CD4-positive, alpha-beta T cell treated with Interleukin-17A for 4 hours (primary cell): ENCODE measurements around the gene PAX8.
"Not testable (repeated sequence)": the region's sequence is repeated elsewhere in the genome, so short reads cannot be mapped to it uniquely, and the experiment has no call there.

Experiments
- DNase-seq: peaks from one replicate; pipeline ENCODE4 v3.0.0-alpha.2; 2020; ENCODE audit warnings: mixed read lengths

Gene PAX8

DNA sequence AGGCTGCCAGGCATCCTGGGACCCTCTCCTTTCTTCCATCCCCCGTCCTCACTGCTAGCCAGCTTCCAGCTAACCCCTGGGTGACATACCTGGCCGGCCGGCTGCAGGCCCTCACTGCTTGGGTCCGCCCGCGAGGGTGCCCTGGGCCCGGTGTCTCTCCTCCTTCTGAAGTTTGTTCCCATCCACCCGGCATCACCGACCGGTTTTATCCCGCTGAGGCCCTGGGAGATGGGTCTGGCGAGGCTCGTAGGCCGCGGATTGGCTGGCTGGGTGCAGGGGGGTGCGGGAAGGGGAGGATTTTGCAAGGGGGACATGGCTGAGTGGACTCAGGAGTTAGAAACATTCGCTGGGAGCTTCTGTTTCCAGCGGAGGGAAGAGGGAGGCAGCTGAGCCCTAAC is at the start of gene PAX8:
Gene PAX8 (minus strand): TSS at position 180 of the 398 bp plus-strand sequence. CDS start 527 bp downstream, outside the sequence.
- no peak for DNase-seq

DNA sequence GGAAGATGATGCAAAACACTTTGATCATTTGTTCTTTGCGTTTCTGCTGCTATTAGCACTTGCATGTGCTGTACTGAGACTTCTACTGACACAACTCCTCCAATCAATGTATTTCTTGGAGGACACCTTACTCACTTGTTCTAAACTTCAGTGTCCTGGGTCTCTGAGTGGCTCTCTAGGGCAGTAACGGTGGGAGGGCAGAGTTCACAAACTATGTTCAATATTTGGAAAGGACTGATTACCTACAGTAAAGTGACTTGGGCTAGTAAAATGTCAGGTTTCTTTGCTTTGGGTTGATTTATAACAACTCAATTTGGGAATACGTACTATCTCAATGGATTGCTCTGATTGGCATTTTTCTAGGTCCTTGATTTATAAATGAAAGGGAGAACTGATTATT is 49.3 kb upstream of the PAX8 start:
- DNase-seq: no peak

DNA sequence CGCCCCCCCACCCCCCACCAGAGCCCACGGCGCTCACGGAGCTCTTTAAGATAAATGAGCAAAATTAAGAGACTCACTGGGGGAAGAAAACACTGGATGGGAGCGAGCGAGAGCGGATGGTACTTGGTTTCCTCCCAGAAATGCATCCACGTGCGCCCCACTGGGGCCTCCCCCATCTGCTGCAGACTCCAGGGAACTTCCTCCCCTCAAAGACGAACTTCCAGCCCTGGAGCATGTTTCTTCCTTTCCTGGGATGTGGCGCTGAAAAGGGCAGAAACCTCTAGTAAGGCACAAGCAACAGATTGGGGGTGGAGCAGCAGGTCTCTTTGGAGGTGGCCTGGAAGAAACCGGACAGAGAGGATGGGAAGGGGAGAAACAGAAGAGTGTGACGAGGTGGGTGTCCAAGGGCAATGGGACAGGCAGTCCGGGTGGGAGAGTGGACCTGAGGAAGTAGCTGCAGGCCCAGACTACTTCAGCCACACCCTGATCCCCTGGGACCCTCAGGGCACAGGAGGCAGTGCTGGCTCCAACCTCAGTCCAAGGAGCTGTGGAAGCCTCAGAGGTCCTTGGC is 46.5 kb upstream of the PAX8 start:
- not testable (repeated sequence) for DNase-seq

DNA sequence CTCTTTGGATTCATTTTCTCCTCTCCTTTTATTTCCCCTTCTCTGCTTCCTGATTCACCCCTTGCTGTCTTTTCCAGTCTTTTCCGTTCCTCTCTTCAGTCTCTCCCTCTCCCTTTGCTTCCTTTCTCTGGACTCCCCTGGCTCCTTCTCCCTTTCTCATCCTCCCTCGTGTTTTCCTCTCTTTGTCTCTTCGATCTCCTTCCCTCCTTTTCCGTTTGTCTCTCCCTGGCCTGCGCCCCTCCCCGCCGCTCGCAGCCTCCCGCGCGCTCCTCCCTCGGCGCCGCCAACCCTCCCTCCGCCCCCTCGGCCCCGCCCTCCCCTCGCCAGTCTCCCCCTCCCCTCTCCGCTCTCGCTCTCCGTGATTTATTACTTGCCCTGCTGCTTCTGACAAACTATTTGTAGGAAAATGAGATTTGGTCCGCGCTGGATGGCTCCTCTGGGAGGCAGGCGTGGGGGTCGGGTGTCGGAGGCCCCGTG is 46.0 kb upstream of the PAX8 start:
- peak; percentile 72 for DNase-seq

DNA sequence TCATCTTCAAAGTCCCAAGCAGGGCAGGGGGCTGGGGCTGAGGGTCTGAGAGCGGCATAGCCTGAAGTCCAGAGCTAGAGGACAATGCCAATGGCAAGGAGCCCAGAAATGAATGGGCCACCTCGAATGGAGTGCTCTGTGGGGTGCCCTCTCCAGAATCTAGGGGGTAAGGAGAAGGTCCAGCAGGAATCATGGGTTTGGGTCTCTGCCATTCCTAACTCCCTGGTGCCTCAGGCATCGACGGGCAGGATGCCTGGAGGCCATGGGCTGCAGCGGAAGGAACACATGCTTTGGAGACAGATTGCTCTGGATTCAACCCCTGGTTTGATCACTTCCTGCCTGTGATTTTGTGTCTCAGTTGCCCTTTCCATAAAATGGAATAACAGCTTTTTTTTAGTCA is 44.4 kb upstream of the PAX8 start:
- not testable (repeated sequence) for DNase-seq

DNA sequence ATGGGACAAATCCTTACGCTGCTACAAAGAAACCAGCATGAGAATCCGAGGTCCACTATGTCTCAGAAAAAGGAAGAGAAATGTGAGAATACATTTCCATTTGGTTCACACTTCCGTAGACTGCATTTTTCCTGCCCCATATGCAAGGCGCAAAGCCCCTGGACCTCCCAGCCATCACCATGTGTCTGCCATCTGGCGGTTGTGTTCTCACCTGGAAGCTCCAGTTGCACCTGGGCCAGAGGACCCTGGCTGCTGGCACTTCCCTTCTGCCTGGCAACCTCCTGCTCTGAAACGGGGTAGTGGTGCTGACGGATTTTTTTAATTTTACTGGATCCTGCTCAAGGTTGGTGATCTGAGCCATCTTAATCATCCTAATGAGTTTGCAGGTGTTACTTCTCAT is 41.4 kb upstream of the PAX8 start:
- DNase-seq: not testable (repeated sequence)

DNA sequence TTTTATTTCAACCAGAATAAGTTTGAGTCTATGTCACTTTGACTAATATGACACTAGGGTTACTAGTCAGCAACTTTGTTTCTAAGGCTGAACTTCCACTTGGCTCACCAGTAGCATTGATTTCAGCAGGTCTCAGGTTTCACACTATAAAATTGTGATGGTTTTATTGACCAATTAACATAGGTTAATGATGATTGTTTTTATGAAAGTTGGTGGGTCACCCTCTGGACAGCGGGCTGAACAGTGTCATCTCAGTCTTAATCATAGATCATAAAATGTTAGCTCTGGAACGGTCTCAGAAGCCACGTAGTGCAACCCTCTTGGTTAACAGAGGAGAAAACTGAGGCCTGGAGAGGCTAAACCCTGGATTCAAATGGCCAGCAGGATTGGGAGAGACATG is 40.2 kb upstream of the PAX8 start:
- DNase-seq: not testable (repeated sequence)

DNA sequence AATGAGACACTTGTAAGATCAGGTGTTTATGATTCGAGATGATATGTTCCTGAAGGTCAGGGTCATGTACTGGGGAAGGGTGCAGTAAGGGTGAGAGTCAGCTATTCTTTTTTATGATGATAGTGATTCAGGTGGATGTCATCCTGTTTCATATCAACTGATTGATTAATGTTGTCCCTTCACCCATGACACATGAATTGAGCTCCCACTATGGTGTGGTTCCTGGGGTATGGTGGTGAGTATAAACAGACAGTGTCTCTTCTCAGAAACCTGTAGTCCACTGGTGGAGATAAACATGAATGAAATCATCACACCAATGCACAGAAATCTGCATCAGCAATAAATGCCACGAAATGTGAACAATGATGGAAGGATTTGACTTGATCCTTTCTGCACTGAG is 37.4 kb upstream of the PAX8 start:
- no peak for DNase-seq

DNA sequence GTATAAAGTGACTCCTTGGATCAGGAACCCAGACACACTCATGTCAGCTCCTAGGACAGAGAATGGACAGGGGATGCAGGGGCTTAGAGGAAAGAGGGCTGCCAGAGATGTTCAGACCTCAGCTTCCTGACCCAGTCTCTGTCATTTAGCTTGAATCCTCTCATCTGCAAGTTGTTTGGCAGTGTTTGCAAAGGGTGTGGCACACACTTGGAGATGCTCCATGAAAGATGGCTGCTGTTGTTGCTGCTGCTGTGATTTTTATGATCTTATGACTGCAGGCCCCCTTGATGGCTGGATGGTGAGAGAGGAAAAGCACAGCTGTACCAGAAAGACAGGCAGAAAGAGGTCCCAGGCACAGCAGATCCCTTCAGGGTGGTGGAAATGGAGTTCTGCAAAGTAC is 35.9 kb upstream of the PAX8 start:
- not testable (repeated sequence) for DNase-seq

DNA sequence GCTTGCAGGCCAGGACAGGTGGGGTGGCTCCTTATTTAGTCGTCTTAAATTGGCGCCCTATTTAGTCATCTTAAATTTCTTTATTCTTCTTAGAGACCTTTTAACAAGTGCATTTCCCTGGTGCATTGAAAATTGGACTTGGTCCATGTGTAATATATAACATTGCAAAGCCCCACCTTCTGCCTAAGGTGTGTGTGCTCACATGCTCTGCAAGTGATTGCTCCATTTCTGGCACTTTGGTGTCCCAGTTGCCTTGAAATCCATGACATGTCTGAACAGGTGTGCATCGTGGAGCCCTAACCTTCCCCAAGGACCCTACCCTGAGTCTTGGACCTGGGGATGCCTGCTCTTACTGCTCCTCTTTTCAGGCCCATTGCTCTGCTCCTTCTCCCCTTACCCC is 35.5 kb upstream of the PAX8 start:
- DNase-seq: not testable (repeated sequence)

DNA sequence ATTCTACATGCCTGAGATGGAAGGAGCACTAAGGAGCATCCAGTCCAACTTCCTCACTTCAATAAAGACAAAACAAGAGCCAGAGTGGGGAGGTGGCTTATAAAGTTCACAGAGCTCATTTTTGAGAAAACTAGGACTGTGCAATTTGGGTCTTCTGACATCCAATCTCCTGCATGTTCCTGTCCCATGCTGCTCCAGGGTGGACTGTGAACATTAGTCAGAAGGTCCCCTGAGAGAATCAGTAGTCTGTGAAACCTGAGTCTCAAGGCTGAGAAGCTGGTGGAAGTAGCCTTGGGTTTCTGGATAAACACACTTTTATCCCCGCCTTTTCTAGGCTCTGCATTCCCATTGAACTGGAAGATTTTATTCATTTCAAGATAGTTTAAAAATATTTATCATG is 33.1 kb upstream of the PAX8 start:
- DNase-seq: not testable (repeated sequence)

DNA sequence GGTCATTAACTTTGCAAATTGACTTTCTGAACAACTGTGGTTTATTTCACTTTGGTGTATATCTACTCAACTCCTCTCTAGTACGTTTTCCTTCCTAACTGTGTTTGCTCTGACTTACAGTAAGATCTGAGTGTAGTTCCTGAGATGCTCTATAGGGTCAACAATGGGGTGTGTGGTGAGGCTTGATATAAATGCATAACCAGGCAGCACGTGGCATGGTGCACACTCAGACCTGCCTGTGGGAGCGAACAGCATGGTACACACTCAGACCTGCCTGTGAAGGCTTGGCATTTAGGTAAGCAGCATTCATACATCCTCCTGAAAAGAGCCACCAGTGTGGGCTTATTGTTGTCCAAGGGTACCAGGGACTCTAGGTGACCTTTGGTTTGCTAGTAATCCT is 32.5 kb upstream of the PAX8 start:
- DNase-seq: not testable (repeated sequence)

DNA sequence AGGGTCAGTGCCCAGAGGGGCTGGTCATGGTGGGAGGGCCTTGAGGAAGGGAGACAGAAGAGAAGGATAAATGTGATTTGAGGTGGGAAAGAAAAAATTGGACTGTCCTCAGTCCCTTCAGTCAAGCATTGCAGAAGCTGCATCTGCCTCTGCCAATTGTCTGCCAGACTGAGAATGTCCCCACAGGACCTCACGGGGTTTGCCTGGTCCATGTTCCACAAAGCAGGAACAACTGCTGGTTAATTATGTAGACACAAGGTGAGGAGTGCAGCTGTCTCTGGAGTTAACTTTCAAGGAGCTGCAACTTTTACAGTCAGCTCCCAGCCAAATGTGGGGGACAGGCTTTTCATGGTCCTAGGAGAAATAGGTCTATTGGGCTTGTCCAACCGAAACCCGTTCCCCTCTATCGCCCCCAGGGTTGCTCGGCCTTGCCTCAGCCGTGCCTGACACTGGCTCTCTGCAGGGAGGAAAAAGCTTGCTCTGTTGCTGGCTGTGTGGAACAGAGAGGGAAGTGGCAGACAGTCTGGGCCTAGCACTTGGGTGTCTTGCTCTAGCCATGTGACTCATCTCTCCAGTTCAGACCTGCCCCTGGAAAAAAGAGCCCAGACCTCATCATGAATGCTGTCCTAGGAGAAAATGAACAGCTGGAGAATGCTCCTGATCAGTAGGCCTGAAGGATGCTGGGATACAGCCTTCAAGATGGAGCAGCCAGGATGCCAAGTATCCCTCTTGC is 31.1 kb upstream of the PAX8 start:
- no peak for DNase-seq

DNA sequence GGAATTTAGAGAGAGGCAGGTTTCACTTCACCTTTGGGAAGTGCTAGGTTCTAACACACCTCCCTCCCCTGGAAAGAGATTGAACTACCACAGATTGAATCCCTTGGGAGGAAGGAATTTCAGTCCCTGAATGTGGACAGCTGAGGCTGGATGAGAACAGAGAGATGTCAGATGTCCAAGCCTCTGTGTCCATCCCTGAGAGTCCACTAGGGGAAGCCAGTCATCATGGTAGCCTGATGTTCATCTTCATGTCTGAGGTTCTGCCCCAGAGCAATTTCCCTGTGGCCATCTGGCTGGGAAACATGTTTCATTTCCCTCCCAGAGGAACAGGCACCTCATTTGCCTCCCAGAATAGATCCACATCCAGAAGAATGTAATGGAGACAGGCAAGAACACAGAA is 30.1 kb upstream of the PAX8 start:
- DNase-seq: not testable (repeated sequence)

DNA sequence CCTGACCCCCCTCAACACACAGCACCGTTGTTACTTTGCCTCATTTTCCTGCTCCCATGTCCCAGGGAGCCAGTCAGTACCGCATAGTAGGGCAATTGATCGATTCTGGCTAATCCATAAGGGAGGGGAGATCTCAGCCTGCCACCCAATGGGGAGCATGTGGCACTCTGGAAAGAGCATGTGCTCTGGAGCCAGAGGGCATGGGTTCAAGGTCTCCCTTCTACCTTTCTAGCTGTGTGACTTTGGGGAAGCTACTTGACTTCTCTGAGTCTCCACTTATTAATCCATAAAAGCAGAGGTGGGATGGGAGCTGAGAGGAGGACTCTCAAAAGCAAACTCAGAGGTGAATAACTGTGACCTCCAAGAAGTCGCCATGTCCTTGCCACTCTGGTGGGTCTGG is 27.5 kb upstream of the PAX8 start:
- DNase-seq: not testable (repeated sequence)

DNA sequence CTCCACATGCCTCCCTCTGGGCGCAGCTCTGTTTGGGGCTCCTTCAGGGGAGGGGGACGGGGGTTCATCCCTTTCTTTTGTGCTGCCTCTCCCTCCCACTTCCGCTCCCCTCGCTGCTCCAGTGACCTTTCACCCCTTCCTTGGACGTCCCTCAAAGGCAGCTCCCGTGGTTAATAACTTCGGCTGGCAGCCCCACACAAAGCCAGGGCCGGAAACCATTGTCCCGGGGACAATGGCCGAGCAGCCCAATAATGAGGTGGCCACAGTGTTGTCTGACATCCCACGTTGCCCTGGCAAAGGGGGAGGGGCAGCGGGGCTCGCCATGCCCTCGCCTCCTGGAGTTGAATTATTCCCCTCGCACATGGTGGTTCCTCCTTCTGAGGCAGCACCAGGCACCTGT is 27.0 kb upstream of the PAX8 start:
- DNase-seq: not testable (repeated sequence)

DNA sequence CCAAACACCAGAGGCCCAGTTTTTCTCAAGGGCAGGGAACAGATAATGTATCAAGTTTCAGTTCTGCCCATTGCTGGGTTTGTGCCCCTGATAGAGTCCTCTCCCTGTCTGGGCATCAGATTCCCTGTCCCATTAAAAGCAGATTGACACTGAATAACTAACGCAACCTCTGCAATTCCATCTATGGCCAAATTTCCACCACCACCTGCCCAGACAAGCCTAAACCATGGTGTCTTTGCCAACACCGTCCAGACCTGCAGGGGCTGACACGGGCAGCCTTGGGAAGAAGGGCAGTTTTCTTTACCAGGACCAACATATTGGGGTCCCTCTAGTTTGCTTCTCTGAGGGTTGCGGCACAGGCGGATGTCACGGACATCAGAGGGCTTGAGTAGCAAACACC is 26.4 kb upstream of the PAX8 start:
- no peak for DNase-seq

DNA sequence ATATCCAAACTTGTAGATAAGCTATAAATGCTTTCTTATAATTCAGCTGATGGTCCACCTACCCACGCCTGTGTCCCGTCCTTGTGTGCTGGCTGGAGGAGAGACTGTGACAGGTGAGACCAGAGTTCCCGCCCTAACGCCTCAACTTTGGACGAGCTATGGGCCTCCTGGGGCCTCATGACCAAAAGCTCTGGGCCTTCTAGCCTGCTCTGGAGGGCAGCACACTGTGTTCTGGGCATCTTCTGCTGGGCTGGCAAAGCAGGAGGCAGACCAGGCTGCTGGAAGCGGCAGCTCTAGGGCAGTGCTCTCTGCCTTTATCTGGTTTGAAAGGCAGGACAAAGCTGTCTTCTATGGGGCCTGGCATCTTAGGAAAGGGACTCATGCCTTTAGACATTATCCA is 26.0 kb upstream of the PAX8 start:
- no peak for DNase-seq

DNA sequence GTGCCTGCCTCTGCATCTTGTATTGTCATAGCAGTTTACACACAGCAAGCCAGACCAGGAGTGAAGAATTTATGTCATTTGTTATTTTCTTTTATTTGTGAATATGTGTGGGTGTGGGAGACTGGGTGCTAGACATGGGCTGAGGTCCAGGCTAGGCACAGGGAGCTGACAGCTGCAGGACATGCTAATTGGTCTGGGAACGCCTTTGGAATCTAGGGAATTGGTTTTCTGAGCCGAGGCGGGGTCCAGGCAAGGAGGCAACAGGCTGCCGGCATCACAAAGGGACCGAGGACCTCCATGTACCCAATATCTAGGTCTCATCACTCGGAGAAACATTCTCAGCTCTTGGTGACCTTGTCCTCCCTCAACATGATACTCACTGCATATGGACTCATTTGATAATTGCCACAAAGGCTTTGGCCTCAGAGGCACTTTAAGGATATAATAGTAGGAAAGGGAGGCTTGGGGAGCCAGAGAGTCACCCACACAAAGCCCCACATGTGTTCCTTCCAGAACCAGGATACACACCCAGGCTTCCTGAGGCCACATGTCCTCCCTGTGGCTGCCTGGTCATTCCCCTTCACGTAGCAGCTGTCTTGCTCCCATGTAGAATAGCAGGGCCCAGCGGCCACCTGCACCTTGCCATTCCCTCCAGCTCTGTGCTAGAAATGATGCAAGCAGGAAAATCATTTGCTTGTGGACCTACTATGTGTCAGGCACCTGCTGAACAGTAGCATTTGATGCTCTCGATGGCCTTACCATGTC is 23.7 kb upstream of the PAX8 start:
- not testable (repeated sequence) for DNase-seq

DNA sequence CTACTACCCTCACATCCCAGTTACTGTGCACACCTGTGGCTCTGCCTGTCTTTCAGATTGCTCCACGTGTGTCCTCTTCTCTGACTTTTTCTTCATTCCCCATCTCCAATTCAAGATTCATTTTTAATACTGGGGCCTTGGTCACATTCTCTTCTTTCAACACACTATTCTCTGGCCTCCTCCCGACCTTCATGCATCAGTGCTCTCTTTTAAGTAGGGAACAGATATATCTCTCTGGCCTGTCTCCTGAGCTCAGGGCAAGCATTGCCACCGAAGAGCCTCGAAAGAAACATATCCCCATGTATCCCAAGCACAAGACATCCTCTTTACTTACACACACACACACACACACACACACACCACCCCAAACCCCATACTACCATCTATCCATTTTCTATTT is 21.6 kb upstream of the PAX8 start:
- DNase-seq: no peak

DNA sequence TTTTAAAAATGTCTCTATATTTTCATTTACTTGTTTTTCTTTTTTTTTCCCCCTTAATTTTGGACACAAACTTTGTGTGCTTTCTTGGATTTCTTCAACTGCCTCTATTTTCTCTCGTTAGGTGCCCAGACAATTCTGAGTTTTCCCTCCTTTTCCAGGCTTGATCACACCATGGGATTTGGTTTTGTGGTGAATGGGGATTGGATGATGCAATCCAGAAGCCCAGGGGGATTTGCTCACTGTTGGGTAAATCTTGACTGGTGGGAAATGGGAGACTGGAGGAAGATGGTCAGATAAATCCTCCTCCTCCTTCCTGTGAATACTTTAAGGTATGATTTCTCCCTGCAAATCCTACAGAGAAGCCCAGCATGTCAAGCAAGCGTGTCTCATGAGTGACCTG is 19.5 kb upstream of the PAX8 start:
- no peak for DNase-seq

DNA sequence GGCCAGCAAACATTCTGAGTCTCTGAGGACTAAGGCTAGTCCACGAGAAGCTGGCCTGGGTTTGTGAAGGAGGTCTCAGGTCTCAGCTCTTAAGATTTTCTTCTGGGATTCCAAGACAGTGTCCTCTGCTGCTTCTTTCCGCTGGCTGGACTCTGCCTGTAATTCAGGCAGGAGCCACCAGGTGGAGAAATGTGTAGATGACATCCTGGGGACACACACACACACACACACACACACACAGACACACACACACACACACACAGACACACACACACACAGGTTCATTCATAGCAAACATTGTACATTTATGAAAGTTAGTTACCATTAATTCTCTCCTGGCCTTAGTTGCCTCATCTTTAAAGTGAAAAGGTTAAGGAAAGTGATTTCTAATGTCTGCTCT is 18.9 kb upstream of the PAX8 start:
- DNase-seq: peak; percentile 40

DNA sequence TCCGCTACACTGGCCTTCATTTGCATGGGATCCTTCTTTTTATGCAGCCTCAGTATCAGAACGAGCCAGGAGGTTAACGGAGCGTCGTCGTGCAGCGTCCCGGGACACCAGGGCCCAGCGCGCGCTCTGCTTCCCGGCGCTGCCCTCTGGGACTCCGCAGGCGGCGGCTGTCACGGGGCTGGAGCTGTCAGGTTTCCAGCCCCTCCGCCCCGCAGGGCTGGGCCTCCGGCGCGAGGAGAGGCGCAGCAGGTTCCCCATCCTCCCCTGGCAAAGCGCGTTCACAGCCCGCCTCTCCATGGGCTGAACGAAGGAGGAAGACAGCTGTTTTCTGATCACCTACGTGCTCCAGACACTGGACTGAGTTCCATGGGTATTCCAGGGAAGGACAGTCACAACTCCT is 12.5 kb upstream of the PAX8 start:
- no peak for DNase-seq

DNA sequence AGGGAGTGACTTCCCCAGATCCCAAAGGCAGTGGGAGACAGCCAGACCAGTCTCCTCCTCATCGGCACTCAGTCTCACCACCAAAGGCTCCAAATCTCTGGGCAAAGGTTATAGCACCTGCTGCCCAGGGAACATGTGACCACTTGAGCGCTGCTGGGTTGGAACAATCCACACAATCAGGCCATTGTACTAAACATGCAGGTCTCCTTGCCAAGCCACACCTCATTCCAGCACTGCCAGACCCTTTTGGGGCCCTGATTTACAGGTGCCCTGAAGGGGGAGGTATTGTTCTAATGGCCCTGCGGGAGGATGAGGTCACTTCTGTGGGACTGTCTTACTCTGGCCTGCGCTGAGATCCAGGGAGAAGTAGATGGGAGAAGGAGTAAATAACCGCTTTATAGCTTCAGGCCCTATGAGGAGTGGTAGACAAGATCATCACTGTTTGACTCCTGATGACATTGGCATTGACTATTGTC is 10.0 kb upstream of the PAX8 start:
- not testable (repeated sequence) for DNase-seq
